Epithelial cell of esophagus (primary cell): Measurements from ENCODE around the gene CPED1.

Source experiments
- DNase-seq: peaks from one replicate; pipeline ENCODE4 v3.0.0; 2010; ENCODE audit warnings: low read depth
- H3K4me3 ChIP-seq: 2 replicates; pipeline ENCODE4 v1.5.1; 2011; ENCODE audit warnings: mild to moderate bottlenecking, low read length, control low read depth
- TF ChIP-seq, protein P1 (sequence below): IDR thresholded peaks from 2 replicates; pipeline ENCODE4 v1.5.1; 2011; ENCODE audit warnings: low read depth, mild to moderate bottlenecking, low read length, control low read depth, inconsistent platforms; ENCODE audit not compliant: insufficient read depth; ENCODE audit errors: missing control alignments

CPED1 gene

DNA sequence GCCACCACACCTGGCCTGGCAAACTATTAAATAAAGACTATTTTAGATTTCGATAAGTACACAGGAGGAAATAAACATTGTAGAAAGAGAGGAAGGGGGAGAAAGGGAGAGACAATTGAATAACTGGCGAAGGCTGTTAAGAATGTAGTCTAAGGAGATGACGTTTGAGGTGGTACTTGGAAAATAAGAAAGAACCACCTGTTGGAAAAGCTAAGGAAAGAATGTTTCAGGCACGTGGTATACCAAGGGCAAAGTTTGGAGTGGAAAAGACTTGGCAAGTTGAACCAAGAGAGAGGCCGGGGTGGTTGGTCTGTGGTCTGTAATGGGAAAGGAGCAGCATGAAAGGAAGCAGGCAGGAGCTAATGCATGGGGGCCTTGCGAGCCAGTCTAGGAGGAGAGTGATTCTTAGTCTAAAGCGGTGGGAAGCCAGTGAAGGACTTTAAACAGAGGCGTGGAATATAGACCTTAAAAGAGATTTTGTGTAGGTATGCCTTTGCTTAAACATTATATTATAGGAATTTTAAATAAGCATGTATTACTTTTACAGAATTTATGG lies 28.5 kb upstream of the CPED1 start:
- TF ChIP-seq, protein P1, sequence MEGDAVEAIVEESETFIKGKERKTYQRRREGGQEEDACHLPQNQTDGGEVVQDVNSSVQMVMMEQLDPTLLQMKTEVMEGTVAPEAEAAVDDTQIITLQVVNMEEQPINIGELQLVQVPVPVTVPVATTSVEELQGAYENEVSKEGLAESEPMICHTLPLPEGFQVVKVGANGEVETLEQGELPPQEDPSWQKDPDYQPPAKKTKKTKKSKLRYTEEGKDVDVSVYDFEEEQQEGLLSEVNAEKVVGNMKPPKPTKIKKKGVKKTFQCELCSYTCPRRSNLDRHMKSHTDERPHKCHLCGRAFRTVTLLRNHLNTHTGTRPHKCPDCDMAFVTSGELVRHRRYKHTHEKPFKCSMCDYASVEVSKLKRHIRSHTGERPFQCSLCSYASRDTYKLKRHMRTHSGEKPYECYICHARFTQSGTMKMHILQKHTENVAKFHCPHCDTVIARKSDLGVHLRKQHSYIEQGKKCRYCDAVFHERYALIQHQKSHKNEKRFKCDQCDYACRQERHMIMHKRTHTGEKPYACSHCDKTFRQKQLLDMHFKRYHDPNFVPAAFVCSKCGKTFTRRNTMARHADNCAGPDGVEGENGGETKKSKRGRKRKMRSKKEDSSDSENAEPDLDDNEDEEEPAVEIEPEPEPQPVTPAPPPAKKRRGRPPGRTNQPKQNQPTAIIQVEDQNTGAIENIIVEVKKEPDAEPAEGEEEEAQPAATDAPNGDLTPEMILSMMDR: no peak
- no peak overlapping the region for H3K4me3 ChIP-seq
- DNase-seq: no peak

DNA sequence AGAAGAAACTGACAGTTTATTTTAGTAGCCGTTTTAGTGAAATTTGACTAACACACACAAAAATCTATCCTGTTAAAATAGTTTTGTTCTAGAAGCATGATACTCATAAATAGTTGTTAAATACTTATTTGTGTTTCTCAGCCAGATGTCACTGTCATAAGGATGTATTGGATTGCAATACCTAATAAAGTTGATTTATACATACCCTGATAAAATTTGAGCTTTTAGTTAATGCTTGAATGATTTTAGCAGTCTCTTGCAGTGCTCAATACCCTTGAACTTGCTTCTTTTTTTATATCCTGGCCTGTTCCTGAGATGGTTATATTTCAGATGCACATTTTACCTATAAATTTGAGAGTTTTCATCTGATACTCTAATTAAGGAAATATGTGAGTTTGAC lies 27.8 kb upstream of the CPED1 start:
- TF ChIP-seq, protein P1: no peak
- no peak overlapping the region for H3K4me3 ChIP-seq
- DNase-seq: no peak

- TF ChIP-seq, protein P1: no peak
- H3K4me3 ChIP-seq: no peak overlapping the region
- DNase-seq: no peak
Observed at GRCh38 chr7:120961638-120962173, 26.8 kb upstream of the CPED1 start.

DNA sequence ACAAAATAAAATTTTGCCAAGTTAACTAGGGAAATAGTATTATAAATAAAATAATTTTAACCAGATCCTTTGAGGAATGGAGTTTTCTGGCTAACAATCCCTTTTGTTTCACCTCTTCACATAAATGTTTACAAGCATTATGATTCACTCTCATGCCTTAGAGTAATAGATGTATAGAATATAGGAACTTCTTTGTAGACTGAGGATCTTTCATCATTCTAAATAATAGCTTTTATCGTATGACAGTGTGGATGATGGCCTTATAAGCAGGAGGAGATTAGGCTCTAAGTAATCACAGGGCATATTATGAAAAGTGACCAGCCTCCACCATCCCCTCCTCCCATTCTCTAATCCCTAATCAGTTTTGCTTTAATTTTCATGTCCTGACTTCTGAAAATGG lies 24.4 kb upstream of the CPED1 start:
- DNase-seq: no peak
- H3K4me3 ChIP-seq: no peak overlapping the region
- TF ChIP-seq, protein P1: no peak

DNA sequence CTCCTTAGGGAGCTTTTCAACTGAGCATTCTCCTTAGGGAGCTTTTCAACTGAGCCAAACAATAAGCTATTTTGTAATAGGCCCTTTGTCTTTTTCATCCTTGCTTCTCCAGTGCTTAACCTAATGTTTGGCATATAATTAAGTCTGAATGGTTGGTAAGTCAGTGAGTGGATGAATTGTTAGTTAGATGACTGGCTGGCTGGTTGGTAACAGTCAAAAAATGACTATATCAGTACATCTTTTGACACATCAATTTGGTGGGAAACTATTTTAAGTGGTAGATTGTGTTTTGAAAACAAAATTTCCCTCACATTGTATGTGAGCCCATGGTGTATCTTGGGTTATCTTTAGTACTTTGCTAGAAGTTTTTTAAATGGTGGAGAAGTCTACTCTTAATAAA lies 21.6 kb upstream of the CPED1 start:
- no peak overlapping the region for H3K4me3 ChIP-seq
- no peak for DNase-seq
- TF ChIP-seq, protein P1: no peak

GRCh38 chr7:120973849-120974248 lies 14.7 kb upstream of the CPED1 start:
- TF ChIP-seq, protein P1: no peak
- no peak overlapping the region for H3K4me3 ChIP-seq
- DNase-seq: no peak
